HG03066 (cell line): Measurements from ENCODE around the gene NALCN.

ENCODE experiments used
- ATAC-seq: cut with Tn5 transposase; IDR thresholded peaks from one replicate; pipeline ENCODE4 v1.9.1; 2021; ENCODE audit warnings: low read depth; ENCODE audit not compliant: unreplicated experiment

The NALCN gene

DNA sequence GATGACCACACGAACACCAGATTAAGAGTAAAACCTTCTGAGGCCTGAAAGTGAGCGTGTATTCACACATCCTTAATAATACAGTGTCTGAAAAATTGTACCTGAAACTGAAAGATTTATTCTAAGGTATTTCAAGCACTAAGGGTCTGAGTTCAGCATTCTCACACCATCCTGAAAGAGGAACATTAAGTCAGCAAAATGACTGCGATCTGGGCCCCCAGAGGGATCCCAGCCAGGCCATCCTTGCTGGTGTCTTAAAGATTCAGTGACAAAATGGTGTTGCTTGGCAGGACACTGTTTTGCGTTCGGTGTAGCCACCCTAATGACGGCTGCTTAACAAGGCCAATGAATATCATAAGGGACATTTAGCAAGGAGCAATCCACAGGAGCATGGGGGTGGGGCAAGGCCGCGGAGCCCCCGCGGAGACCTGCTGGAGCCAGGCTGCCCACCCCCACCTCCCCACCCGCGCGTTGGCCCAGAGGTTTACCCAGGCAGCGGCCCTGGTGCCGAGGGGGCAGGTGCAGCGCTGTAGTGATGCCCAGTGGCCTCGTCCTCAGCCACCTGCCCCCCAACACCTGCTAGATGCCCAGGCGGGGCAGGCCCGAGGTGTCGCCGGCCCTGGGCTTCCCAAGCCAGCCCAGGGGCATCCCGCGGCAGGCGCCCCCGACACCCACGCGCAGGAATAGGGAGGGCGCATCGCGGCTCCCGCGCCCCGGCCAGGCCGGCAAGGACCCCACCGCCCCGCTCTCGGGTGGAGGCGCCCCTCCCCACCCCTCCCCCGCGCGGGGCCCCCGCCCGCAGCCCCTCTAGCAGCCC, 742 bp downstream of the NALCN start:
- no peak for ATAC-seq

DNA sequence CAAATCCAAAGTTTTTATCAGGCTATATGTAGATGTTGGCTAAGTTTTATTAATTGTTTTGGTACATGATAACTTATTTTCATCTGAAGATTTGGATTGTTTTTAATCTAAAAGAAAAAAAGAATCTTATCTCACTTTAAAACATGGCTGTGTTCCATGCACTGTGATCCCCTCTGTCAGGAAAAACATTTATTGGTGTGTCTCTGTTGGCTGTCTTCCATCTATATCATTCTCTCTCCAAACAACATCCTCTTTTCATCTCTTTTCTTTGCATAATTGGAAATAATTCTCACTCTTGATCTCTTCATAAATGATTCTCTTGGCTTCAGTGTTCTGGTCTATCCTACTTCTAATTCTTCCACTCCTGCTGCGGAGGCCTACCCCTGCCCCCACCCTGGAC, 4.2 kb downstream of the NALCN start:
- ATAC-seq = no peak

GRCh38 chr13:101408992-101409656, 7.2 kb downstream of the NALCN start:
- no peak for ATAC-seq

- no peak for ATAC-seq
Measured at GRCh38 chr13:101408154-101408553, 8.2 kb downstream of the NALCN start.

GRCh38 chr13:101406791-101407190, 9.5 kb downstream of the NALCN start:
- no peak for ATAC-seq

GRCh38 chr13:101401196-101401595, 15.1 kb downstream of the NALCN start:
- ATAC-seq = no peak

- no peak for ATAC-seq
Measured at GRCh38 chr13:101399365-101399764, 16.9 kb downstream of the NALCN start.

DNA sequence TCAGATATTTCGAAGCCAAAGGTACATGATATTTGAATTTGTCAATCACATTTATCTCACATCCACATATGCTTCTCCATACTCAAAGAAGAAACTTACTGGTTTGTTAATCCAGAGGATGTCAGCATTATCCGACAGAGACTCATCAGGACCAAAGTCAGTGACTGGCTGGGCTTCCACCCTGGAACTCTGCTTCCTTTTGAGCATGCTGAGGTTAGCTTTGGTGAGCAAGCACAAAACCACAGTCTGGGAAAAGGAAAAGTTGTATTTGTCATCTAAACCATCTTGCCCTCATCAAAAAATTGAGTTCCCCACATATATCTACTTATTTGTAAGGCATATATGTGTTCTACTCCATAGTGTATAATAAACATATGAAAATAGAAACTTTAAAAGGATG, 17.4 kb downstream of the NALCN start:
- ATAC-seq = no peak

- no peak for ATAC-seq
Measured at GRCh38 chr13:101398191-101398590, 18.1 kb downstream of the NALCN start.

GRCh38 chr13:101397742-101398141, 18.6 kb downstream of the NALCN start:
- no peak for ATAC-seq

DNA sequence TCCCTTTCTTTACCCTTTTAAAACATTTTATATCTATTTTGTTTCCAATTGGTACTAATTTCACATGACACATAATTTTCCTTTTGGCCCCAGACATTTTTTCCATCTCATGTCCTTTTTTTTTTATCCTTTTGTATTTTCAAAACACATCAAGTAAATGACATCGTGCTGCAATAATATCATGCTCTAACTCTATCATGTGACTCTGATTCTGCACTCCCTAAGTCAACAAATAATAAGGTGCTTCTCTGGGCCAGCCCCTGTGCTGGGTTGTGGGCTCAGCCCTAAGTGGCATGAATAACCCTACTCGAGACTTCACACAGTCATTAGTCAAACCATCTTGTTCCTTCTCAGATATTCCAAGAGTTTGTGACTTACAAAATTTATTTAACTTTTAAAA, 21.7 kb downstream of the NALCN start:
- ATAC-seq = no peak

GRCh38 chr13:101393140-101393539, 23.2 kb downstream of the NALCN start:
- no peak for ATAC-seq

DNA sequence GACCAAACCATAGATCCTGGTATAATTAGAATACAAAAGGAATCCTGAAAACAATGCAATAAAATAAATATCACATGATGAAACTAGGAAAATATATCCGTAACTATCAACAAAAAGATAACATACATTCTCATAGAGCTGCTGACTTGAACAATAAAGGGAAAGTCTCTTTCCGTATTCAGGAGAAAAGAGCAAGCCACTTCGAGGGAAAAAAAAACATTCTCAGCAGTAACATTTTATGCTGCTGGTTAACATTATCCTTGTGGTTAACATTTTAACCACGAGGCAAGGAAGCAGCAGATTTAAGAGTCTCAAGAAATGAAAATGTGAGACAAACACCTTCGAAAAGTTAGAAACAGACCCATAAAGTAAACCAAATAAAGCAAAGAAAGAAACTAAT, 25.8 kb downstream of the NALCN start:
- ATAC-seq = no peak

- ATAC-seq = no peak
Measured at GRCh38 chr13:101384929-101385328, 31.4 kb downstream of the NALCN start.

- no peak for ATAC-seq
Measured at GRCh38 chr13:101383595-101383994, 32.7 kb downstream of the NALCN start.

GRCh38 chr13:101382701-101383100, 33.6 kb downstream of the NALCN start:
- no peak for ATAC-seq

- ATAC-seq = no peak
Measured at GRCh38 chr13:101382086-101382485, 34.2 kb downstream of the NALCN start.

DNA sequence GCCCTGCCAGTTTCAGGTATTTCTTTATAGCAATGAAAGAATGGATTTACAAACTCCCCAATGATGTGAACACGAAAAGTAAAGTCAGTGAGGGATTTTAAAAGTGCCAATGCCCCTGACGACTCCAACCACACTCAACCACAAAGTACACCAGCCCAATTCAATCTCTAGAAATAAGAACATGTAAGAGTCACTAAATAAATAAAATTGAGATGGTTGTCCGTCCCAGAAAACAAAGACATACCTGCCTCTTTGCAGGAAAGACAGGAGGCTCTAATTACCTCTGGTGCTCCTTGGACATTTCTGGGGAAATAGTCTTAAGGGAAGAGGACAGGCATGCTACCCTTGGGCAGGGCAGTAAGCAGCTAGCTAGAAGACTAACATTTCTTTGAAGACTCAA, 55.8 kb downstream of the NALCN start:
- ATAC-seq = no peak

DNA sequence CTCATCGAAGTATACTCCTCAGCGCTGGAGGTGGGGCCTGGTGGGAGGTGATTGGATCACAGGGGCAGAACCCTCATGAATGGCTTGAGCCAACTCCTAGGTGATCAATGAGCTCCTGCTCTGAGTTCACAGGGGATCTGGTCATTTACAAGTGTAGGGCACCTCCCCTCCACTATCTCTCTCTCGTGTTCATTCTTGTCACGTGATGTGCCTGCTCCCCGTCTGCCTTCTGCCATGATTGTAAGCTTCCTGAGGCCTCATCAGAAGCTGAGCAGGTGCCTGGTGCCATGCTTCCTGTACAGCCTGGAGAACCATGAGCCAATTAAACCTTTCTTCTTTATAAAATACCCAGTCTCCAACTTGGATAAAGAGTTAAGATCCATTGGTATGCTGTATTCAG, 61.4 kb downstream of the NALCN start:
- ATAC-seq = no peak

DNA sequence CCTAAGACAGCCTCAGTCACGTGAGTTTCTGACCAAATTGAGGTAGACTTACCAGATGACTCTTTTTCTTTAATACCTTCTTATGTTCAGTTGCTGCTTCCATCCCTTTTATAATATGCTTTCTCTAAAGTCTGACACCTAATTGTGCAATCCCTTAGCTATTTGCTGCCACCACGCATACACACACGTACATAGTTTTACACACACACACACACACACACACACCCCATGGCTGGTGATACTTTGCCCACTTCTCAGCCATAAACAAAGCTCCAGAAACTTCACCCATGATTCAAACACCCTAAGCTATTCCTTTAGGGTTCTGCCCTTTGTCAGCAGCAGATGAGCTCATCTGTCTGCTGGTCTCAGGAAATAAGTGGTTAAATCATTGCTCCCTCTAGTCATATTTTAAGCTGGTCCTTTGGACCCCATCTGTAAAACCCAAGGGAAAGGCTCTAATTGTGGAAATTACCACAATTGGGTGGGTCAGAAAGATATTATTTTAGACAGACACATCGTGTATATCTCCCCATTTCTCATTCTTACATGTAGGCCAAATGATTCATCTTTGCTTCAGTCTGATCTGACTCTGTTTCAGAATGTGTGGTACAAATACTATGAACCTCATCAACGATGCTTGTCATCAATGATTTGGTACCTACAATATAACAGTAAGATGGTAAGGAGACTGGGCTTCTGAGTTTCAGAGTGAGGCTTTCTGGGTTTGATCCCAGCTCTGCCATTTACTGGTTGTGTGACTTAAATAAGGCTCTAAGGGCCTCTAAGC, 69.2 kb downstream of the NALCN start:
- no peak for ATAC-seq

DNA sequence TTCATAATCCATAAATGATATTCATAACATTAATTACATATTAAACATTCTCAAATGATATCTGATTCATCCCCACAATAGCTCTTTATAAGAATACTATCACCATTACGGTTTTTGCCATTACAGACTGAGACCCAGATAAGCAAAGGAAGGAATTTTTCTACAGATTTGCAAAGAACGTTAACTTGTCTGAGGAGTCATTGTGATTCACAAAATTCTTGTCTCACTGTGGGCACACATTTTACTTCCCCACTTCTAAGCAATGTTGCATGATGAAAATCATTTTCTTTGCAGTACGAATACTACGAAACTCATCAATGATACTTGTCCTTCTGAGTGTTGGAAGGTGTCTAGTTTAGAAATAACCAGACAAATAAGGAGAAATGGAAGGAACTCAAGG, 70.1 kb downstream of the NALCN start:
- ATAC-seq = no peak
